GM19452 (cell line): ENCODE results near the gene HMCN2.

Experiments used
- ATAC-seq: cut with Tn5 transposase; IDR thresholded peaks from one replicate; pipeline ENCODE4 v1.9.1; 2021; ENCODE audit not compliant: unreplicated experiment

Gene HMCN2

DNA sequence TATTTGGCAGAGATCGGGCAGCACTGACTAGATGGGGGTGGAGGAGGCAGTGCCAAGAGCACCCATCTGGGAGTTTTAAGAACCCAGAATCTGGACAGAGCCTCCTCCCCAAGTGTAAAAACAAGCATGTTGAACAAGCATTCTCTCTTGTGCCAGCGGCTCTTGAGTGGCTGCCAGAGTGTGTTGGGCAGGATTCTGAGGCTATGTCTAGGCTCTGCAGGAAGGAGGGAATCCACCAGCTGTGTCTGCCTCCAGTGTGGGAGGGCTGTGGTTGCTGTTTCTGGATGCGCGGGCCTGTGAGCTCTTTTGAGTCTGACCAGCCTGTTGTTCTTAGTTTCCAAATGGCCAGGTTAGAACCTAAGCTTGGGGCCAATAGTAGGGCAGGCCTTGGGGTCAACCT lies 39.8 kb downstream of the HMCN2 start:
- ATAC-seq = no peak

- ATAC-seq = no peak
These were observed 41.5 kb downstream of the HMCN2 start for GRCh38 chr9:130306823-130307666.

- no peak for ATAC-seq
These were observed 42.0 kb downstream of the HMCN2 start for GRCh38 chr9:130307667-130307943.

- ATAC-seq = no peak
These were observed 42.6 kb downstream of the HMCN2 start for GRCh38 chr9:130308081-130308571.

DNA sequence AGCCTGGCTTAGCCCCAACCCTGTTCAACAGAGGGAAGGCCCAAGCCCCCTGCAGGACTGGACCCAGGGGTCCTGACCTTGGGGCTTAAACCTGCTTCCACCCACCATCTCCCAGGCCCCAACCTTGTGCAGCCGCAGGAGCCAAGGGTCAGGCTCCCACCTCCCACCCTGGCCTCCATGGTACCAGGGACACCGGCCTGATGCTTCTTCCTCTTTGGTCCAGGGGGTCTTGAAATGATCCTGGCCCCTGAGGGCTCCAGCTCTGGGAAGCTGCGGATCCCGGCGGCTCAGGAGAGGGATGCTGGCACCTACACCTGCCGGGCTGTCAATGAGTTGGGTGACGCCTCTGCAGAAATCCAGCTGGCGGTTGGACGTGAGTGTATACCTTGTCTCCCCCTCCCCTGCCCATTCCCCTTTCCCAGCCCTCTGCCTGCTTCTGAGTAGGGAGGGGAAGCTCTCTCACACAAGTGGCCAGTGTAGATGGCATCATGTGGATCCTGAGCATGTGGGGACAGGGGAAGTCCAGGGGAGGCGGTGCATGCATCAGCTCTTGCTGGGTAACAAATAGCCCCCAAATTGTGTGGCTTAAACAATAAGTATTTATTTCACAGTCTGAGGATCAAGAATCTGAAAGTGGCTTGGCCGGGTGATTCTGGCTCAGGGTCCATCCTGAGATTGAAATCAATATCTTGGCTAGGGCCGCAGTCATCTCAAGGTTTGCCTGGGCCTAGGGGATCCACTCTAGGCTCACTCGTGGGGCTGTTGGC lies 44.3 kb downstream of the HMCN2 start:
- ATAC-seq = no peak

GRCh38 chr9:130310456-130310855 lies 44.9 kb downstream of the HMCN2 start:
- no peak for ATAC-seq

GRCh38 chr9:130311003-130311402 lies 45.4 kb downstream of the HMCN2 start:
- ATAC-seq = no peak

DNA sequence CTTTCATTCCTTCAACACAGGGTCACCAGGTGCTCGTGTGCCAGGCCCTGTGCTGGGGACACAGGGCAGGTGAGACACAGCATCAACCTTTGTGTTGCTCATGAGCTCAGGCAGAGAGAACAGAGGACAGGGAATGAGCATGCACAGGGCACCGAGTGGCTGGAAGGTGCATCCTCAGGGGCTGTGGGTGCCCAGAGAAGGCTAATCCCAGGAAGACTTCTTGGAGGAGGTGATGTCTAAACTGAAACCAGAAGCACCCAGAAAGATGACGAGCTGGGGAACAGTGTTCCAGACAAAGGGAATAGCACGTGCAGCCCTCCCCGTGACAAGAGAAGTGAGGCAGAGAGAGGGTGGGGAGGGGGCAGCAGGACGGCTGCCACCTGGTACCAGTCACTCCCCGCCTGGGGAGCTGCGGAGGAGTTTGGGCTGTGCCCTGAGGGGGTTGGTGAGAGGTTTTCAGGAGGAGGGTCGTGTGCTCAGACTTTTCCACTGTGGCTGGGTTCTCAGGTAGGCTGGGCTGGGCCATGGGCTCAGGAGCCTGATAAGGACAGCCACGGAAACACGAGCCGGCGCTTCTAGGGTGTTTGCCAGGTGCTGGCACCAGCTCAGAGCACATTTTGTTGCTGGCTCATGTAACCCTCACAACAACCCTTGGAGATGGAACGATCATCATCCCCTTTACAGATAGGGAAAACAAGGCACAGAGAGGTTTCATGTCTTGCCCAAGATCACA lies 46.0 kb downstream of the HMCN2 start:
- no peak for ATAC-seq

GRCh38 chr9:130313103-130313858 lies 47.7 kb downstream of the HMCN2 start:
- ATAC-seq = no peak

- no peak for ATAC-seq
These were observed 50.1 kb downstream of the HMCN2 start for GRCh38 chr9:130315446-130316226.

GRCh38 chr9:130316430-130316829 lies 50.9 kb downstream of the HMCN2 start:
- no peak for ATAC-seq

DNA sequence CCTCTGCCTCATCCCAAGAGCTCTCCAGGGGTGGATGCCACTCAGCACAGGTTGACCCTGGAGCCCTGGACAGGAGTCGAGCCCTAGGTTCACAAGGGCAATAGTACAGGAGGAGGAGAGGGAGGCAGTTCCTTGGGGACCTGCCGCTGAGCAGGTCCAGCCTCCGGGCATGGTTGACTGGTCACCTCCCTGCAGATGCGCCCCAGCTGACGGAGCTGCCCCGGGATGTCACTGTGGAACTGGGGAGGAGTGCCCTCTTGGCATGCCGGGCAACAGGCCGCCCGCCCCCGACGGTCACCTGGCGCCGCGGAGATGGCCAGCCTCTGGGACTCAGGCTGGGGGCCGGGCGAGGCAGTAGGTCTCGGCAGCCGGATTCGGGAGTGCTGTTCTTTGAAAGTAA lies 53.7 kb downstream of the HMCN2 start:
- ATAC-seq = no peak

- ATAC-seq = no peak
These were observed 54.6 kb downstream of the HMCN2 start for GRCh38 chr9:130319944-130320712.

DNA sequence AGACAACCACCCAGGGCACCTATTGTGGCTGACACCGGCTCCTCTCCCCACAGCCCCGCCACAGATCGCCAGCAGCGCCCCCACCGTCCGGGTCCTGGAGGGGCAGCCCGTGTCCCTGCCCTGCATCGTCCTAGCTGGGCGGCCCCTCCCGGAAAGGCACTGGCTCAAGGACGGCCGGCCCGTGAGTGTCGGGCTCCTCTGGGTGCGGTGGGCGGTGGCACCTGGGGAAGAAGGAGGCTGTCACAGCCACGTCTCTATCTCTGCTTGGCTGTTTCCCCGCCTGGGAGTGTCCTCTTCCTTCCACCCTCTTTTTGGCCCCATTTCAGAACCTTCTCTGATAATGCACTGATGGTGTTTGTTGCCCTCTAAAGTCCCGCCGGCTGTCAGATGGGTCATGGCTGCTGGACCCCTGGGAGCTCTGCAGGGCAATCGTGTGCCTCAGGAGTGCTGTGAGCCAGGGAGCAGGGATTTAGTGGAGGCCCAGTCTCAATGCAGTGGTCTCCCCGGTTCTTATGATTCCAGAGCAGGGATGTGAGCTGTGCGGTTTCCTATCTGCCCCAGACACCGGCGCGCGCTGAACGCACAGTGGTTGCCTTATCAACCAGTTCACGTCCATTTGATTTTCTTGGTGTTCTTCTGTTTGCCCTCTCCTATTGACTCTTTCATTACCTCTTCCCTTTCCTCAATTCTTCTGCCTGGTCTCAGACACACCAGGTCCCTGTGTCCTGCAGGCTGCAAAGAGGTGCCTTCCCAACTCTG lies 55.3 kb downstream of the HMCN2 start:
- no peak for ATAC-seq

GRCh38 chr9:130321539-130321938 lies 56.0 kb downstream of the HMCN2 start:
- no peak for ATAC-seq

GRCh38 chr9:130323051-130323745 lies 57.6 kb downstream of the HMCN2 start:
- ATAC-seq = no peak

DNA sequence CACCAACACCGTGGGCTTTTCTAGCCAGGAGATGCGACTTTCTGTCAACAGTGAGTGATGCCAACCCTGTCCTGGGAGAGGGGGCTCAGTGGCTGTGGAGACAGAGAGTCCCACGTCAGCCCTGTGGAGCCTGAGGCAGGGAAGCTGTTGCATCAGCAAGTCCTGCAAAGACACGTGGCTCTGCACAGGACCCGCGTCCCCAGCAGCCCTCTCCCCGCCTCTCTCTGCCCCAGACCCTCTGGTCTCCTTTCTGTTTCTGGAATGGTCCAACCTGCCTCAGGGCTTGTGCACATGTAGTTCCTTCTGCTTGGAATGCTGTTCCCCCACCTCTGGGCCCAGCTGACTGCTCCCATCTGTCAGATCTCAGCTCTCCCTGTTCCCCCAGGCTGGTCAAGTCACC lies 60.4 kb downstream of the HMCN2 start:
- ATAC-seq = no peak
